Activated T-cell treated with anti-CD3 and anti-CD28 coated beads, Interleukin-2, amount 50 U/mL, for 4 hours (primary cell): ENCODE results near the gene TRAPPC3. TPM values are rescaled to one million over a fixed set of nuclear protein-coding genes. Genes with fewer than 3 reads are reported as not detected.

Source experiments
- ATAC-seq, 2 donors: fragments of 200-7000 bp; cut with Tn5 transposase; one replicate each; pipeline ENCODE4 v1.10.0; 2021
- DNase-seq: peaks from one replicate; pipeline ENCODE4 v3.0.0-alpha.2; 2020
- H3K27me3 Mint-ChIP-seq: one replicate; pipeline ENCODE4 v1.8.0; 2021; ENCODE audit warnings: low read depth, mixed read lengths
- H3K36me3 Mint-ChIP-seq: one replicate; pipeline ENCODE4 v1.8.0; 2022; ENCODE audit warnings: mixed read lengths; ENCODE audit not compliant: insufficient read depth
- H3K4me1 Mint-ChIP-seq: one replicate; pipeline ENCODE4 v1.8.0; 2021; ENCODE audit warnings: low read depth, mixed read lengths
- H3K4me3 Mint-ChIP-seq: one replicate; pipeline ENCODE4 v1.8.0; 2021; ENCODE audit warnings: mild to moderate bottlenecking, moderate library complexity, mixed read lengths
- H3K9me3 Mint-ChIP-seq: one replicate; pipeline ENCODE4 v1.8.0; 2021; ENCODE audit warnings: mixed read lengths
- total RNA-seq, 3 donors: library from RNA; stranded (reverse); gene quantifications; one replicate each; pipeline ENCODE4 v1.2.1, GENCODE V29; 2021

Gene TRAPPC3
- total RNA-seq, 3 donors from 2014 or later = 64.2 to 69.6 (median 65.9) TPM

DNA sequence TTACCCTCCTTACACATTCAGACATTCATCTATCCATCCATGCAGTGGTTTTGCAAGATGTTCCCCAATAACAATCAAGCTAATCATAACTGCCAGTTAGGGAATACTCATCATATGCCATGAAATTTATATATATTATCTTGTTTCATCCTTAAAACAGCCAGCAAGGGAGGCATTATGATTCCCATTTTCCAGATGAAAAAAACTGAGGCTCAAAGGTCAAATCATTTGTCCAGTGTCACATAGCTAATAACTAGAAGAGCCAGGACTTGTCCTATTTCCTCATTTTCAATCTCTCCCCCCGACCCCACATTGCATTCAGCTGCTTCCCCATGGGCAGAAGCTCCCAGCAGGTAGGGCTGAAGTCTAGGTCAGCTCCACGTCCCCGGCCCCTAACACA lies 17.3 kb downstream of the TRAPPC3 start:
- Mint-ChIP-seq H3K36me3 (no peaks in the 10 kb centered on the region), H3K27me3 (no peaks in the 10 kb centered on the region), H3K9me3 (no peaks in the 10 kb centered on the region), H3K4me1 (peaks cover 3% of the 10 kb centered on the region), H3K4me3 (no peak overlapping the region)
- ATAC-seq = no peak
- DNase-seq = no peak

DNA sequence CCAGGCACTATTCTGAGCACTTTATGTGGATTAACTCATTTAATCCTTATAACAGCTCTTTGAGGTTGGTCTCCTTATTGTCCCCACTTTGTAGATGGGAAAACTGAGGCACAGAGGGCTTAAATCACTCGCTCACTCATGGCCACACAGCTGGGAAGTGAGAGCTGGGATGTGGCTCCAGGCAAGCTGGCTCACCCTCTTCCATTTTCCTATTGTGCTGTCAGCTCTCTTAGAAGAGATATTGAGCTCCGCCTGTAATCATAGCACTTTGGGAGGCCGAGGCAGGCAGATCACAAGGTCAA lies 20.4 kb downstream of the TRAPPC3 start:
- Mint-ChIP-seq H3K9me3 (no peaks in the 10 kb centered on the region), H3K4me1 (peaks cover 16% of the 10 kb centered on the region), H3K4me3 (no peak overlapping the region), H3K27me3 (peaks cover 19% of the 10 kb centered on the region), H3K36me3 (no peaks in the 10 kb centered on the region)
- DNase-seq (no peak), ATAC-seq (no peak)

DNA sequence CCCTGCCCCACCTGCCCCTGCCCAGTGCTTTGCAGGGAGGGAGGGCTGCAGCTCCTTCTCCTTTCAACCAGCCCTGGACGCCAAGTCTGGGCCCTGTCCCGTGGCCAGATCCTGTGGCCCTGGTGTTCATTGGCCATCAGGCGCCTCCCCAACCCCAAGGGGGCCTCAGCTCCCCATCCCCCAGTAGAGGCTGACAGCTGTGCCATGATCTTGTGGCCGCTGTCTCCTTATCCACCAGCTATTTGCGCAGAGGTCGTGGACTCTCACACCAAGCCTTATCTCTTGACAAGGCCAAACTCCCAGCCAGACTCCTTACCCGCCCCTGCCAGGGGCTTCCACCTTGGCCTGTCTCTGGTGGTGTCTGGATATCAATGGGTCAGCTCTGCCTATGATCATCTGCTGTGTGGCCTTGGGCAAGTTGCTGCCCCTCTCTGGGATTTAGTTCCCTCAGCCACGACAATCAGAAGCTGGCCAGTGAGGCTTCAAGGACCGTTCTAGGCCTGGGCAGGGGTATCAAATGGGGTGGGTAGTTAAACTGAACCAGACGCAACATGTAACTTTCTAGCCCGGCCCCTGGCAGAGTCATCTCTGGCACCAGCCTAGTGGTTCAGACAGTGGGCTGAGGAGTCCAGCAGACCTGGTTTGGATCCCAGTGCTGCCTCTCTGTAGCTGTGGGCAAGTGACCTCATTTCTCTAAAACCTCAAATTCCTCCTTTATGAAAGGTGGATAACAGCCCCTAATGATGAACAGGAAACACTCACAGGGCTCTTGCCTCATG lies 21.0 kb downstream of the TRAPPC3 start:
- H3K9me3 Mint-ChIP-seq = no peaks in the 10 kb centered on the region
- no peak for ATAC-seq
- H3K4me1 Mint-ChIP-seq = peaks cover 18% of the 10 kb centered on the region
- H3K36me3 Mint-ChIP-seq = no peaks in the 10 kb centered on the region
- H3K27me3 Mint-ChIP-seq = peaks cover 25% of the 10 kb centered on the region
- no peak overlapping the region for H3K4me3 Mint-ChIP-seq
- DNase-seq = no peak

DNA sequence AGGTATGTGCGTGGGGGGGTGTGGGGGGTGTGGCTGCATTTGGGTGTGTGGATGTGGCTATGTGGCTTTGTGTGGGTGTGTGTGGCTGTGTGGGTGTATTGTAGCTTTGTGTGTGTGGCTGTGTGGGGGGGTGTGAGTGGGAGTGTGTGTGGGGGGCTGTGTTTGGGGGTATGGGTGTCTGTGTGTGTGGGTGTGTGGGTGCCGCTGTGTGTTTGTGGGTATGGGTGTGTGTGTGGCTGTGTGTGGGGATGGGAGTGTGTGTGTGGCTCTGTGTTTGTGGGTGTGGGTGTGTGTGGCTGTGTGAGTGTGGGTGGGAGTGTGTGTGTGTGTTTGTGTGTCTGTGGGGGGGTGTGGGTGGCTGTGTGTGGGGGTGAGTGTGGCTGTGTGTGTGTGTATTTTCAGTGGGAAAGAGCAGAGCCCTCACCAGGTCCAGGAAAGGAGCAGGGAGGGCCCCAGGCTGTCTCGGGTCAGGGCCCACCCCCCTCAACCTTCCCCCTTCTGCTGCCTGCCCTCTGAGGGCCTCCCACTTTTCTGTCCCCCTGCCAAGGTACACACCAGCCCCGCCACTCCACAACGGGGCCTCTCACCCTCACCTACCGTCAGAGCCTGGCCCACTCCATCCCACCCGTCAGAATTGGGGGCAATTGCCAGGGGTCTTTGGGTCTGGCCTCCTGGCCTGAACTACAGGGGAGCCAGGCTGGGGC lies 22.3 kb downstream of the TRAPPC3 start:
- DNase-seq (no peak), ATAC-seq (no peak)
- no peaks in the 10 kb centered on the region for H3K36me3 Mint-ChIP-seq
- no peaks in the 10 kb centered on the region for H3K9me3 Mint-ChIP-seq
- H3K27me3 Mint-ChIP-seq = peaks cover 36% of the 10 kb centered on the region
- H3K4me1 Mint-ChIP-seq = peaks cover 24% of the 10 kb centered on the region
- no peak overlapping the region for H3K4me3 Mint-ChIP-seq

DNA sequence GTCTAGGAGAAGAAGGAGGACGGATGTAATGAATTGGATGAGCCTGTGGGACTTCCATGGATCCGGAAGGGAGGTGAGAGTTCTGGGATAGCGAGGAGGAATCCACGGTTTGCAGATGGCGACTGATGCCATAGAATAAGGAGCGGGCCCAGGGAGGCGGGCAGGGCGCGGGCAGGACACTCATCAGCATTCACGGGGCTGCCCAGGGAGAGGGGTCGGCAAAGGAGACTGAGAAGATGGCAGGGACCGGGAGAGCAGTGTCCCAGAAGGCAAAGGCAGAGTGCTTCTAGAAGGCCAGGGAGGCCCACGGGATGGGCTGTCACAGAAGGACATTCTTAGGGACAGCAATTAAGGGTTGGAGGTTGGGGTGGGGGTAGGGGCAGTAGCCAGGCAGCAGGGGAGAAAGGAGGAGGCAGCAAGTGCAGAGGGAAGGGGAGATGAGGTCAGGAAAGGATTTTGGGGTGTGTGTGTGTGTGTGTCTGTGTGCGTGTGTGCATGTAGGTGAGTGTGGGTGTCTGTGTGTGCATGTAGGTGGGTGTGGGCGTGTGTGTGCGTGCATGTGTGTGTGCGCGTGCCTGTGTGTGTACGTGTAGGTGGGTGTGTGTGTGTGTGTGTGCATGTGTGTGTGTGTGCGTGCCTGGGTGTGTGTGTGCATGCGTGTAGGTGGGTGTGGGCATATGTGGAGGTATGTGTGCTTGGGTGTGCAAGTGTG lies 23.1 kb downstream of the TRAPPC3 start:
- Mint-ChIP-seq H3K36me3 (no peaks in the 10 kb centered on the region), H3K4me1 (peaks cover 24% of the 10 kb centered on the region), H3K27me3 (peaks cover 40% of the 10 kb centered on the region), H3K4me3 (peak overlapping the region; percentile 43), H3K9me3 (no peaks in the 10 kb centered on the region)
- DNase-seq = no peak
- ATAC-seq = no peak

DNA sequence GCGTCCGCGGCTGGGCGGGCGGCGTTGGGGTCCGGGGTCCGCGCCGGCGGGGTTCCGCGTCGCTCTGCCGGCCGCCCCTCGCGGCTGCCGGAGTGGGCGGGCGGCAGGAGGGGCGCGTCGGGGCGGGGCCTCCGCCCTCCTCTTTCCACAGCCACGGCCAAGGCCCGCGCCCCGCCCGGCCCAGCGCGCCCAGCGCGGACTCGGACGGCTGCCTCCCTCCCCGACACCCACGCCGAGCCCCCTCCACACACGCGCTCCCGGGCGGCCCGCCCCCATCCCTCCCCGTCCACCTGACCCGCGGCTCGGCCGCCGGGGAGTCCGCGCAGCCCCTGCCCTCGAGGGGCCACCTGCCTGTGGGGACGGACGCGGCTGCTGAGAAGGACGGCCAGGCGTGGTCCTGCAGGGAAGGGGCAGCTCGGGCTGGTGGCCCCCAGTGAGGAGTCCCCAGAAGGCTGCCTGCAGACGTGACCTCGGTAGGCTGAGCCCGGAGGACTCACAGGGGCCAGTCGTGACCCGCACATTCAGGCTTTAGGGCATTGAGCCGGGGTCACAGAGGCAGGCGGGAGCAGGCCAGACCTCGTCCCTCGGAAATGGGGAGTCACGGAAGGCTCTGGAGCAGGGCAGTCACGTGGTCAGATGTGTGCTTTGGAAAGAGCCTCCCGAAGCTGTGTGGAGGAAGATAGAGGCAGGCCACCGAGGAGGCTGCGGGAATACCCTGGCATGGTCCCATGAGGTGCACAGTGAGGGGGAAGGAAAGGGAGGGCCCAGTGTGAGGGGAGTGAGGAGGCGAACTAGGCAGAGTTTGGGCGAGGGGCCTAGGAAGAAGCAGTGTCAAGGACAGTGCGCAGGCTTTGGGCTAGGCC lies 23.9 kb downstream of the TRAPPC3 start, which contains the start of gene COL8A2:
TSS of gene COL8A2 (minus strand) at position 94 of the 863 bp plus-strand sequence. CDS start 24,980 bp downstream, outside the sequence.
- Mint-ChIP-seq H3K36me3 (no peaks in the 10 kb centered on the region), H3K27me3 (peaks cover 40% of the 10 kb centered on the region), H3K4me3 (peak within 1 kb of the TSS; percentile 43), H3K4me1 (peaks cover 24% of the 10 kb centered on the region), H3K9me3 (no peaks in the 10 kb centered on the region)
- DNase-seq (no peak), ATAC-seq (peak; percentile 32 to 38)

DNA sequence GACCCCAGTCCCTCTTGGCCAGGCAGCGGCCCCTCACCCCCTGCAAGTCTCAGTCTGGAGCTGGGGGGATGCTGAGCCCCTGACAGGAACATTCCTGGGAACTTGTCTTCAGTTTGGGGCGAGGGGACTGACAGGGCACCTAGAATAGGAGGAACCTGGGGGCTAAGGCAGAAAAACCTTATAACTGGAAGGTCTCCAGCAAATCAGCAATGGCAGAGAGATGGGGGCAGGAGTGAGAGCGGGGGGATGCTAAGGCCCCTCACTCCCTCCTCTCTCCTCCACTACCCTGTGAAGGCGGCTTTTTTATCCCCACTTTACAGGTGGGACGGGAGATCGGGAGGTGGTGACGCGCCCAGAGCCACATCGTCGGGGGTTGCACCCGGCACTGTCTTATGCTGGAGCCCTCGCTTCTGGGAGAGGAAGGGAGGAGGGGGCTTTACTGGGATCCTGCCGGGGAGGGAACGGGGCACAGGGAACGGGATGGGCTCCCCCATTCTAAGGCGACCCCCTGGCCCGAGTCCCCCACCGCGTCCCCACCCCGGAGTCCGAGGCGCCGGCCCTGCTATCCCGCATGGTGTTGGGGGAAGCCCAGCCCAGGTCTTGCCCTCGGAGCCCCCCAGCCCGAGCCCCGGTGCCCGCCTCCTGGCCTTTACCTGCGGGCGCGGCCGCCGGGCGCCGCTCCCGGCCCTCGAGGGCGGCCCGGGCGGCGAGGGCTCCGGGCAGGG lies 24.7 kb downstream of the TRAPPC3 start:
- ATAC-seq (peak; percentile 4 to 11), DNase-seq (no peak)
- peak overlapping the region; percentile 42 for H3K4me3 Mint-ChIP-seq
- no peaks in the 10 kb centered on the region for H3K9me3 Mint-ChIP-seq
- H3K36me3 Mint-ChIP-seq = no peaks in the 10 kb centered on the region
- H3K27me3 Mint-ChIP-seq = peaks cover 44% of the 10 kb centered on the region
- peaks cover 24% of the 10 kb centered on the region for H3K4me1 Mint-ChIP-seq

DNA sequence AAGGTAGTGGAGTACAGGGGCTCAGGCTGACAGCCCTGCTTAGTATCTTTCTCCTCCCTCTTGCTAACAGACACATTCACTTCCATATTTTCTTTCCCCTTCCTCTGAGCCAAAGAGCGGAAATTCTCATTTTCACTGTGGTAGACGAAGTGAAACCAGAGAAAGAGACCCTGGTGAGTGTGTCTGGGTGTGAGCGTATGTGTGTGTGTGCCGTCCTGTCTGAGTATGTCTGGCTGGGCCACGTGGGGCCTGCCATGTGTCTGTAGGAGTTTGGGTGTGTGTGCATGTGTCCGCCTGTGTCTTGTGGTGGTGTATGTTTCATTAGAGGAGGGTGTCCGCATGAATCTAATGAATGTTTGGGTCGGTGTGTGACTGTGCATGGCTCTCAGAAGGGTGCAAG lies 25.9 kb downstream of the TRAPPC3 start:
- ATAC-seq (peak; percentile 40 to 55), DNase-seq (no peak)
- Mint-ChIP-seq H3K4me1 (peaks cover 24% of the 10 kb centered on the region), H3K36me3 (no peaks in the 10 kb centered on the region), H3K4me3 (no peak overlapping the region), H3K9me3 (no peaks in the 10 kb centered on the region), H3K27me3 (peaks cover 44% of the 10 kb centered on the region)

DNA sequence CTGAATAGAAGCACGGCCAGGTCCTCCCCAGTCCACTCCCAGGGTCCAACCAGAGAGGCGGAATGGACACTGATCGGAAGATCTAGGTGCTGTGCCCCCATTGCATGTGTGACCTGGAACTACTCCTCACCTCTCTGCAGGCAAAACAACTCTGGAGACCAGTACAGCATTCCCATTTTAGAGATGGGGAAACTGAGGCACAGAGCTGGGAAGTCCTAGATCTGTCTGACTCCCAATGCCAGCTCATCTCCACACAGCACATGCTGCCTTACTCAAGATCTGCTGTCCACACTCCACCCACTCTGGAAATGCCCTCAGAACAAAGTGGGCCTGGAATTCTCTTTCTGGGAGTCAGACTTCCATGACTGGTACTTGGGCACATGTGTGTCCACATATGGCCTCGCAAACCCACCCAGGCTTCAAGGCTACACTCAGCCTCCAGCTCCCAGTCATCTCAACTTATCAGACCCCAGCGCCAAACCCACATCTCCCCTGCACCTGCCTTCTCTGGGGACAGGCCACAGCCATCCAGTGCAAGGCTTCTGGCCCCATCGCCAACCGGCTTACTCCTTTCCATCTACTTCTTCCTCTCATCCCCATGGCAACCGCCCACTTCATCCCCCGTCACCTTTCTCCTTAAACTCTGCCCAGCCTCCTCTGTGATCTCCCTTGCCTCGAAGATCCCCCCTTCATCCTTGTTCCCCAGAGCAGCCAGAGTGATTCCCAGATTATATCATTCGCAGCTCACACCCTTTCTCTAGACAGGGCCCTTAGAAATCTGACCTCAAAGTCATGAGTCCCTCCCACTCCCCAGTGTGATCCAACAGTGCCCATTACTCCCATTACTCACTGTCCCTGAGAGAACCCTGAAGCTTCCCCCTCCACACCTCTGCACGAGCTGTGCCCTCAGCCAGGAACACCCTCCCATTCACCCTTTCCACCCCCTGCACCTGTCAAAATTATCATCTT lies 26.9 kb downstream of the TRAPPC3 start:
- DNase-seq (no peak), ATAC-seq (no peak)
- Mint-ChIP-seq H3K27me3 (peaks cover 44% of the 10 kb centered on the region), H3K9me3 (no peaks in the 10 kb centered on the region), H3K4me1 (peaks cover 24% of the 10 kb centered on the region), H3K36me3 (no peaks in the 10 kb centered on the region), H3K4me3 (no peak overlapping the region)

DNA sequence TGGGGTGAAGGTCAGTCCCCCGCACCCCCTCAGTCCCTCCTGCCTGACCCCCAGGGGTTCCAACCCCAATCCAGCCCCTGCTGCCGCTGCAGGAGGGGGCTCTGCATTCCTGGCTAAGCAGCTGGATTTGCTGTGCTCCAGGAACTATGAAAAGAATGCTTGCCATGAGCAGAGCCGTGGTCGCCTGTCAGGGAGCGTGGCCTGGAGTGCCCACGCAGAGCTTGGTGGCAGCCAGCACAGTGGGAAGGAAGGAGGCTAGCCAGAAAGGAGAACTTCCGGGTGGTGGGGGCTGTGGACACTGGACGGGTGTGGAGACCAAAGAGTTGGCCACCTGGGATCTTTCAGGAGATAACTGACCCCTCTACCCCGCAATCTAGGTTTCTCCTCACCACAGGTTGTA lies 29.8 kb downstream of the TRAPPC3 start:
- Mint-ChIP-seq H3K9me3 (no peaks in the 10 kb centered on the region), H3K4me3 (no peak overlapping the region), H3K36me3 (no peaks in the 10 kb centered on the region), H3K4me1 (peaks cover 11% of the 10 kb centered on the region), H3K27me3 (peaks cover 30% of the 10 kb centered on the region)
- ATAC-seq (no peak), DNase-seq (no peak)

DNA sequence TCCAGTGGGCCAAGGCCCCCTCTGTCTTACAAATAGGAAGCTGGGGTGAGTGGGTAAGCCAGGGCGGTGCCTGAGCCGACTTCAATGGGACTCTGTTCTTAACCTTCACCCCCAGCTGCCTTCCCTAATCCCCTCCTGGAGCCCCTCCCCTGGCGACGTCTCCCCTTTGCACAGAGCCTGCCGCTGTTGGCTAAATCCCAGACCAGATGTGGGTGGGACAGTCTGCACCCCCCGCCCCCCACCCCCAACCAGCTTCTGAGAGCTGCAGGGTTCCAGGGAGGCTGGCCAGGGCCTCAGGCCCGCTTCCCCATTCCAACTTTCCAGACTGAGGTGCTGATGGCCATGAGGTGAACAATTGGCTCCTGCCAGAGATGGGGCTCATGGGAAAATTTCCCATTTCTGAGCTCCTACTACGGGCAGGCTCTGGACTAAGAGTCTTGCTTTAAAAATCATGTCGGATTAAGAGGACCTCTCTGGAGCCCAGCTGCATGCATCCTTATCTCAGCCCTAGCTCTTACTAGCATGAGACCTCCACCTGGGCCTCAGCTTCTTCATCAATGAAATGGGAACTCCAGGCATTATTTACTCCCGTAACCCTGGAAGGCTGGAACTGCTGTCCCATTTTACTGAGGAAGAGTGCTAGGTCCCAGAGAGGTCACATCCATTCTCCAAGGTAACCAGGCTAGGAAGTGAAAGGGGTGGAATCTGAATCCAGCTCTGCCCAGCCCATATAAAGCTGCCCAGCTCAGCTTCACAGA lies 30.7 kb downstream of the TRAPPC3 start:
- Mint-ChIP-seq H3K36me3 (no peaks in the 10 kb centered on the region), H3K9me3 (no peaks in the 10 kb centered on the region), H3K4me3 (no peak overlapping the region), H3K27me3 (peaks cover 22% of the 10 kb centered on the region), H3K4me1 (peaks cover 8% of the 10 kb centered on the region)
- ATAC-seq = no peak
- no peak for DNase-seq

DNA sequence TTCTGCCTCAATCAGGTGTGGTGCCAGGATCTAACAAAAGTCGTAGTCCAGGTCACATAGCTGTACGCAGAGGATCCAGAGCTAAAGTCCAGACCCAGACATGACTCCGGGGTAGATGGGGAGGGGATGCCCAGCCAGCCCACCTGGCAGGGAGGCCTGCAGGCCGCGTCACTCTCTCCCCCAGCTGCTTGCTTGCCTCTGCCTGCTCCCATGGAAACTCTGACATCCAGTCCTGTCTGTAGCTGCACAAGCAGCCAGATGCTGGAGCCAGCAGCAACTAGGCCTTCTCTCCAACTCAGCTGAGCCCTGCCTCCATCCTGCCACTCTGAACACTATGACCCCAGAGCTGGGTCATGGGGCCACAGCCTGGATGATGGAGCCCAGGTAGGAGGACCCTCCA lies 32.4 kb downstream of the TRAPPC3 start:
- ATAC-seq (no peak), DNase-seq (no peak)
- no peaks in the 10 kb centered on the region for H3K9me3 Mint-ChIP-seq
- peaks cover 2% of the 10 kb centered on the region for H3K4me1 Mint-ChIP-seq
- H3K4me3 Mint-ChIP-seq = no peak overlapping the region
- H3K36me3 Mint-ChIP-seq = no peaks in the 10 kb centered on the region
- H3K27me3 Mint-ChIP-seq = peaks cover 7% of the 10 kb centered on the region
